Type B pancreatic cell (in vitro differentiated cells): ENCODE measurements around the gene TIE1. TPM values are rescaled to one million over a fixed set of nuclear protein-coding genes. Genes with fewer than 3 reads are reported as not detected.
A peak's percentile ranks its signal among the peaks of the same experiment; 100 is the strongest.

Experiments
- DNase-seq: peaks from one replicate; pipeline ENCODE4 v3.0.0; 2021; ENCODE audit warnings: mixed read lengths; ENCODE audit not compliant: unreplicated experiment; ENCODE audit errors: extremely low spot score
- H3K27ac Mint-ChIP-seq: 2 replicates; pipeline ENCODE4 v1.8.0; 2021; ENCODE audit warnings: mild to moderate bottlenecking, mixed read lengths
- H3K27me3 Mint-ChIP-seq: 2 replicates; pipeline ENCODE4 v1.8.0; 2021; ENCODE audit warnings: mixed read lengths
- H3K36me3 Mint-ChIP-seq: 2 replicates; pipeline ENCODE4 v1.8.0; 2021; ENCODE audit warnings: mixed read lengths
- H3K4me1 Mint-ChIP-seq: one replicate; pipeline ENCODE4 v1.8.0; 2021; ENCODE audit warnings: mixed read lengths; ENCODE audit not compliant: unreplicated experiment
- H3K4me3 Mint-ChIP-seq: 2 replicates; pipeline ENCODE4 v1.8.0; 2021; ENCODE audit warnings: mild to moderate bottlenecking, mixed read lengths
- H3K9me3 Mint-ChIP-seq: 2 replicates; pipeline ENCODE4 v1.8.0; 2021; ENCODE audit warnings: mixed read lengths
- total RNA-seq: library from RNA; stranded (reverse); gene quantifications from 2 replicates; pipeline ENCODE4 v1.2.1, GENCODE V29; 2021; ENCODE audit warnings: low replicate concordance
- TF ChIP-seq, protein P1 (sequence below): fragments of 200-600 bp; sonication (generic); conservative IDR thresholded peaks from 2 replicates; pipeline ENCODE4 v1.5.0; 2021; ENCODE audit warnings: antibody characterized with exemption, mild to moderate bottlenecking

The TIE1 gene
- total RNA-seq, 1 donor from 2014 or later = 1.3 TPM

DNA sequence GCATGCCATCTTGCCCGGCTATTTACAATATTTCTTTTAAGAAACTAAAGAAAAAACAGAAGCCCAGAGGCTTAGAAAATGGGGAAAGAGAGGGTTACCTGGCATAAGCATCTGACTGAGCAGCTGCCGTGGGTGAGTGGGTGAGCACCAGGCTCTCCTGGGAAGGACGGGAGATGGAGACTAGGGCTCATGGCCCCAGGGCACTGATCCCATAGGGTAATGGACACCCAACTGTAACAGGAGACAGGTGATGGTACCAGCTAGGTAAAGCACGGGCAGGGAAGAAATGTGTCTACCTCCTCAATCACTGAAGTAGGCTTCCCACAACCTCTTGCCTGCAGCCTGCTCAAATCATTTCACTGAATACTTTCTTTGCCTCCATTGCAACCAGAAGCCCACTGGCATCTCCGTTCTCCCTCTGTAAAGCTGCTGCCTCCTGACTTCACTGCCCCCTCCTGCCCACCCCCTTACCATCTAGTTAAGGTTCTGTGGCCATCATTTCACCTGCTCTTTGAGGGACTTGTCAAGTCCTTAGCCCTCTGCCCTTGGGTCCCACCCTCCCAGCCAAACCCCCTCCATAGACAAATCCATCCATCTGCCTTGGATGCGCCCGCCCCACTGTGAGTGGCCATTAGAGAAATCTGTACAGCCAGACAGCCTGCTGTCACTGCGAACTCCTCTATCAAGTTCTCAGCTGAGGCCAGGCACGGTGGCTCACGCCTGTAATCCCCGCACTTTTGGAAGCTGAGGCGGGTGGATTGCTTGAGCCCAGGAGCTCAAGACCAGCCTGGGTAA lies 24.8 kb upstream of the TIE1 start:
- Mint-ChIP-seq H3K9me3 (no peaks in the 10 kb centered on the region), H3K4me1 (peaks cover 19% of the 10 kb centered on the region), H3K27ac (peak overlapping the region; percentile 11), H3K4me3 (no peak overlapping the region), H3K27me3 (no peaks in the 10 kb centered on the region), H3K36me3 (peaks cover 4% of the 10 kb centered on the region)
- TF ChIP-seq, protein P1, sequence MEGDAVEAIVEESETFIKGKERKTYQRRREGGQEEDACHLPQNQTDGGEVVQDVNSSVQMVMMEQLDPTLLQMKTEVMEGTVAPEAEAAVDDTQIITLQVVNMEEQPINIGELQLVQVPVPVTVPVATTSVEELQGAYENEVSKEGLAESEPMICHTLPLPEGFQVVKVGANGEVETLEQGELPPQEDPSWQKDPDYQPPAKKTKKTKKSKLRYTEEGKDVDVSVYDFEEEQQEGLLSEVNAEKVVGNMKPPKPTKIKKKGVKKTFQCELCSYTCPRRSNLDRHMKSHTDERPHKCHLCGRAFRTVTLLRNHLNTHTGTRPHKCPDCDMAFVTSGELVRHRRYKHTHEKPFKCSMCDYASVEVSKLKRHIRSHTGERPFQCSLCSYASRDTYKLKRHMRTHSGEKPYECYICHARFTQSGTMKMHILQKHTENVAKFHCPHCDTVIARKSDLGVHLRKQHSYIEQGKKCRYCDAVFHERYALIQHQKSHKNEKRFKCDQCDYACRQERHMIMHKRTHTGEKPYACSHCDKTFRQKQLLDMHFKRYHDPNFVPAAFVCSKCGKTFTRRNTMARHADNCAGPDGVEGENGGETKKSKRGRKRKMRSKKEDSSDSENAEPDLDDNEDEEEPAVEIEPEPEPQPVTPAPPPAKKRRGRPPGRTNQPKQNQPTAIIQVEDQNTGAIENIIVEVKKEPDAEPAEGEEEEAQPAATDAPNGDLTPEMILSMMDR = no peak
- no peak for DNase-seq

- peaks cover 12% of the 10 kb centered on the region for H3K4me1 Mint-ChIP-seq
- H3K27me3 Mint-ChIP-seq = no peaks in the 10 kb centered on the region
- H3K9me3 Mint-ChIP-seq = no peaks in the 10 kb centered on the region
Measured at GRCh38 chr1:43276673-43277072, 24.1 kb upstream of the TIE1 start.

GRCh38 chr1:43277116-43277876 lies 23.5 kb upstream of the TIE1 start:
- Mint-ChIP-seq H3K27ac (peak overlapping the region; percentile 11), H3K4me1 (peaks cover 10% of the 10 kb centered on the region), H3K36me3 (no peaks in the 10 kb centered on the region), H3K27me3 (no peaks in the 10 kb centered on the region), H3K4me3 (no peak overlapping the region), H3K9me3 (no peaks in the 10 kb centered on the region)
- DNase-seq = no peak
- TF ChIP-seq, protein P1 = no peak

More at GRCh38 chr1:43276673-43277072, 24.1 kb upstream of the TIE1 start:
- DNase-seq = no peak
- no peak overlapping the region for H3K4me3 Mint-ChIP-seq
- TF ChIP-seq, protein P1 = no peak
- peaks cover under 1% of the 10 kb centered on the region for H3K36me3 Mint-ChIP-seq
- peak overlapping the region; percentile 11 for H3K27ac Mint-ChIP-seq

- no peaks in the 10 kb centered on the region for H3K9me3 Mint-ChIP-seq
- H3K4me3 Mint-ChIP-seq = no peak overlapping the region
- H3K27ac Mint-ChIP-seq = no peak overlapping the region
- H3K4me1 Mint-ChIP-seq = peaks cover 11% of the 10 kb centered on the region
- no peaks in the 10 kb centered on the region for H3K27me3 Mint-ChIP-seq
- TF ChIP-seq, protein P1 = no peak
- no peak for DNase-seq
- no peaks in the 10 kb centered on the region for H3K36me3 Mint-ChIP-seq
Measured at GRCh38 chr1:43279161-43279560, 21.6 kb upstream of the TIE1 start.

DNA sequence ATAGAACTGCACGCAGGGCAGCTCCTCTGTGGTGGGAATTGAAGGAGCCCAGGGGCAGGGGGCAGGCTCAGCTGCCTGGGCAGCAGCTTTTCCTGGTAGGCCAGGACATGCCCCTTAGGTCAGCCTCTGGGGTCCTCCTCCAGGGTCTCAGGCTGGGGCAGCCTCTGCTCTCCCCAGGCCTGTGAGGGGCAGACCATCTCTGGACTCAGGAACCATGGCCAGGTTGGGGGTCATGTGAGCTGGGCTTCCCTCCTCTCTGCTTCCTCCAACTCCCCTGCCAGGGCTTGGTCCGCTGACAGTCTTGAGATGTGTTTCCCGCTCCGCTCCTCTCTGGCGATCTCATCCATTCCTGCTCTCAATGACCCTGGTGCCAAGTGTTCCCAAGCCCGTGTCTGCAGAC lies 21.1 kb upstream of the TIE1 start:
- TF ChIP-seq, protein P1 = no peak
- Mint-ChIP-seq H3K9me3 (no peaks in the 10 kb centered on the region), H3K36me3 (no peaks in the 10 kb centered on the region), H3K4me1 (peaks cover 12% of the 10 kb centered on the region), H3K4me3 (no peak overlapping the region), H3K27ac (no peak overlapping the region), H3K27me3 (no peaks in the 10 kb centered on the region)
- no peak for DNase-seq
